ENCODE data around the gene IGFL2. TPM values are rescaled to one million over a fixed set of nuclear protein-coding genes. Genes with fewer than 3 reads are reported as not detected.

IGFL2 gene
- total and polyA plus RNA-seq, 2 of the 4 experiments (the other 2 are of a cell fraction): not detected

GRCh38 chr19:46131485-46132143 lies 16.4 kb upstream of the IGFL2 start (continued):
- TF ChIP-seq RFX5 (IDR thresholded peaks at IDR 0.05; ENCODE audit: low read depth, low read length): no peak

DNA sequence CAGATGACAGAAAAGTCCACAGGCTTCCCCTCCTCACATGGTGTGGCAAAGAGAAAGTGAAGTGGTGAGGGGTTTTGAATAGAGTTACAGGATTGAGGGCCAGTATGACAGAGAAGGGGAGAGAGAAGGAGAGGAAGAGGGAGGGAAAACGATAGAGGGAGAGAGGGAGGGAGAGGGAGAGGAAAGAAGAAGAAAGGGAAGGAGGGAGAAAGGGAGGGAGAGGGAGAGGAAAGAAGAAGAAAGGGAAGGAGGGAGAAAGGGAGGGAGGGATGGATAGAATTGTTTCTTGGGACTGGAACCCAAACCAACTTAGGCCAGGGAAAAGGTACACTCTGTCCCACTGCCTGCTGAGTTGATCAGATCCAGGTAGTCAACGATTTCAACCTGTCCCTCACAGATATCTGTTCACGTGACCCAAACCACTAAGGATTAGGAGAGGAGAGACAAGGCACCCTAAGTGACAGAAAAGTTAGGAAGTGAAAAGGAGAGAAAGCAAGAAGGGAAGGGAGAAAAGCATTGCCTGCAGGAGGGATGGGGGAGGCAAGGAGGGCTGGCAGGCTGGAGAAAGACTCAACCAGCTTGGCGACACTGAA lies 15.4 kb upstream of the IGFL2 start:
- peaks cover 0 to 11% of the 10 kb centered on the region in 2 experiments; a peak in 2 of 4 replicates for H3K79me1 ChIP-seq (ENCODE audit: low read depth in 1 of 2, low read length in 2 of 2)
- peak overlapping the region; percentile 66 for H3K9ac ChIP-seq (ENCODE audit: low read depth, low read length)
- H3K4ac ChIP-seq (ENCODE audit: low read depth, low read length): peak overlapping the region; percentile 96
- CTCF ChIA-PET: no interaction called here
- ATAC-seq (ENCODE audit: low read depth) (no peak; the same call in 1 of the 2 replicates), DNase-seq (no peak)
- H3K14ac ChIP-seq (replicated peaks; ENCODE audit: low read depth, low read length): peak overlapping the region; percentile 100
- H3K56ac ChIP-seq (ENCODE audit: extremely low read depth, insufficient read depth, low read length): peak overlapping the region; percentile 80
- peaks cover 14% of the 10 kb centered on the region for H3K4me1 ChIP-seq (ENCODE audit: control insufficient read depth, insufficient read depth, low read length)
- H2BK20ac ChIP-seq (ENCODE audit: low read depth, low read length): peak overlapping the region; percentile 99
- peak overlapping the region; percentile 95 for H2BK120ac ChIP-seq (ENCODE audit: low read depth, low read length)
- TSS peak; percentile 90 for BruUV-seq (replicated peaks)
- peak overlapping the region; percentile 93 to 97 for H4K8ac ChIP-seq (ENCODE audit: low read depth in 2 of 2, low read length in 2 of 2)
- dilution Hi-C loops (cut with HindIII; ENCODE audit: low sequenced_read_pairs, unreplicated experiment): no loop called here
- H3K9me1 ChIP-seq (ENCODE audit: insufficient read depth, low read length): no peaks in the 10 kb centered on the region; the same call in 1 of the 2 replicates
- 50% methylated on average over 1 of the region's 4 CpGs; no CpG with 5 or more reads in 1 of the 2 experiments for WGBS, 2 experiments (ENCODE audit: extremely low coverage in 2 of 2, insufficient read length in 1 of 2)
- H4K91ac ChIP-seq (ENCODE audit: insufficient read depth, low read depth, low read length): peak overlapping the region; percentile 99
- POLR2A ChIA-PET (ENCODE audit: unreplicated experiment): no interaction called here
- H3K27me3 ChIP-seq (ENCODE audit: control insufficient read depth, insufficient read depth, low read length): no peaks in the 10 kb centered on the region; the same call in 1 of the 2 replicates
- H3K36me3 ChIP-seq (ENCODE audit: control insufficient read depth, insufficient read depth, low read length): no peaks in the 10 kb centered on the region
- H2AK5ac ChIP-seq (ENCODE audit: low read depth, low read length): peak overlapping the region; percentile 99
- H3K4me3 ChIP-seq (ENCODE audit: insufficient read depth, low read depth, low read length): peak overlapping the region; percentile 28; the same call in 1 of the 2 replicates
- H2BK5ac ChIP-seq (ENCODE audit: low read depth, low read length, poor library complexity, severe bottlenecking): peak overlapping the region; percentile 100
- peak overlapping the region; percentile 92 for H4K5ac ChIP-seq (ENCODE audit: low read depth, low read length)
- TF ChIP-seq RCOR1 (IDR thresholded peaks at IDR 0.05; ENCODE audit: insufficient replicate concordance, low read length): no peak
- peak overlapping the region; percentile 98 for H2BK15ac ChIP-seq (ENCODE audit: low read depth, low read length)
- intact Hi-C loops (cut with micrococcal nuclease): no loop called here
- peak overlapping the region; percentile 97 for H3K18ac ChIP-seq (ENCODE audit: low read depth, low read length)
- H3K27ac ChIP-seq (ENCODE audit: insufficient read depth, low read length): peak overlapping the region; percentile 92
- in situ Hi-C loops (cut with MboI; ENCODE audit: low sequenced_read_pairs): no loop called here
- H2AFZ ChIP-seq (replicated peaks; ENCODE audit: low read length, poor library complexity): peak overlapping the region; percentile 75
- H4K20me1 ChIP-seq (ENCODE audit: insufficient read depth, low read length): no peaks in the 10 kb centered on the region
- H3K9me3 ChIP-seq (ENCODE audit: control insufficient read depth, insufficient read depth, low read length): no peaks in the 10 kb centered on the region
- H3K23ac ChIP-seq (ENCODE audit: low read depth, low read length): peak overlapping the region; percentile 99
- peak overlapping the region; percentile 76 for H2AK9ac ChIP-seq (replicated peaks; ENCODE audit: low read depth, low read length, poor library complexity)
- peak overlapping the region; percentile 62; the same call in 1 of the 2 replicates for H3K4me2 ChIP-seq (ENCODE audit: low read depth, low read length)

Measured in IMR-90 (cell line).